NB4 (cell line): Measurements from ENCODE around the gene USH2A.

Source experiments
- MYC ChIP-seq: IDR thresholded peaks from 2 replicates; pipeline ENCODE4 v1.6.1; 2011; ENCODE audit warnings: low read depth, low read length
- POLR2A ChIP-seq: IDR thresholded peaks from 2 replicates; pipeline ENCODE4 v1.6.1; 2011; ENCODE audit warnings: mild to moderate bottlenecking; ENCODE audit not compliant: insufficient read length; ENCODE audit errors: extremely low read depth
- TF ChIP-seq, protein P1 (sequence below): IDR thresholded peaks from one replicate; pipeline ENCODE4 v1.5.1; 2012; ENCODE audit warnings: low read depth, low read length

DNA sequence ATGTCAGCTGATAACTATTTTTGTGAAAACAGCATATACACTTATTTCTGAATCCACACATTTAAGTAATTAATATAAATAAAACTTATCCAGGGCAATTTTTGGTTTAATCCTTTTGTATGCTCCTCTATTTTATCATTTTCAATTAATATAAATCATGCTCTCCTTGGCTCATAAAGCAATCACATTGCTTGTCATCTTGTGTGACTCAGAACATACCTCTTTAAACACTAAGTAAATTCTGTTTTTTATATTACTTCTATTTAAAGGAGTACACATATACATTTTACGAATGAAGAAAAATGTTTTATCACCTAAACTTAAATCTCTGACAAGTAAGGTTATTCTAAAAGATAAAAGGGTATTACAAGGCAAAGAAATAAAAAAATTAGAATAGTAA, 175.3 kb downstream of the USH2A start:
- TF ChIP-seq, protein P1, sequence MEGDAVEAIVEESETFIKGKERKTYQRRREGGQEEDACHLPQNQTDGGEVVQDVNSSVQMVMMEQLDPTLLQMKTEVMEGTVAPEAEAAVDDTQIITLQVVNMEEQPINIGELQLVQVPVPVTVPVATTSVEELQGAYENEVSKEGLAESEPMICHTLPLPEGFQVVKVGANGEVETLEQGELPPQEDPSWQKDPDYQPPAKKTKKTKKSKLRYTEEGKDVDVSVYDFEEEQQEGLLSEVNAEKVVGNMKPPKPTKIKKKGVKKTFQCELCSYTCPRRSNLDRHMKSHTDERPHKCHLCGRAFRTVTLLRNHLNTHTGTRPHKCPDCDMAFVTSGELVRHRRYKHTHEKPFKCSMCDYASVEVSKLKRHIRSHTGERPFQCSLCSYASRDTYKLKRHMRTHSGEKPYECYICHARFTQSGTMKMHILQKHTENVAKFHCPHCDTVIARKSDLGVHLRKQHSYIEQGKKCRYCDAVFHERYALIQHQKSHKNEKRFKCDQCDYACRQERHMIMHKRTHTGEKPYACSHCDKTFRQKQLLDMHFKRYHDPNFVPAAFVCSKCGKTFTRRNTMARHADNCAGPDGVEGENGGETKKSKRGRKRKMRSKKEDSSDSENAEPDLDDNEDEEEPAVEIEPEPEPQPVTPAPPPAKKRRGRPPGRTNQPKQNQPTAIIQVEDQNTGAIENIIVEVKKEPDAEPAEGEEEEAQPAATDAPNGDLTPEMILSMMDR: no peak
- TF ChIP-seq POLR2A: no peak
- no peak for TF ChIP-seq MYC
